Measurements from ENCODE around the gene NDUFC1. TPM values are rescaled to one million over a fixed set of nuclear protein-coding genes. Genes with fewer than 3 reads are reported as not detected.

The NDUFC1 gene
- 91.6 and 111 TPM in 2 replicates for total RNA-seq
- polyA plus RNA-seq, result 316 and 324 TPM in 2 replicates

- H3K36me3 ChIP-seq, result peaks cover 4% of the 10 kb centered on the region
- peaks cover 17% of the 10 kb centered on the region for H3K4me1 ChIP-seq (ENCODE audit: low read depth)
- H3K27me3 ChIP-seq, result no peaks in the 10 kb centered on the region
- peak; percentile 15 for TF ChIP-seq CTCF (IDR thresholded peaks at IDR 0.05; ENCODE audit: low read depth, low read length)
- H3K27ac ChIP-seq, result peak within 1 kb of the TSS; percentile 96
- peak within 1 kb of the TSS; percentile 82 for H3K4me3 ChIP-seq
- DNase-seq (ENCODE audit: low read depth in 1 of 2, low spot score in 1 of 2), result peak; percentile 50 to 58
- no peaks in the 10 kb centered on the region for H3K9me3 ChIP-seq (ENCODE audit: low read depth)
Observed at GRCh38 chr4:139301821-139302611, at the start of gene NDUFC1. NDUFC1 (minus strand) TSS chr4:139302477; CDS start chr4:139295798, 6,679 bp downstream.

GRCh38 chr4:139337612-139338011, 35.3 kb upstream of the NDUFC1 start:
- DNase-seq (ENCODE audit: low read depth in 1 of 2, low spot score in 1 of 2), result peak in 1 of 2 donors; percentile 9
- Histone ChIP-seq H3K27ac (no peak overlapping the region), H3K27me3 (no peaks in the 10 kb centered on the region), H3K4me1 (ENCODE audit: low read depth) (no peaks in the 10 kb centered on the region), H3K36me3 (peaks cover 9% of the 10 kb centered on the region), H3K4me3 (no peak overlapping the region), H3K9me3 (ENCODE audit: low read depth) (no peaks in the 10 kb centered on the region)
- no peak for TF ChIP-seq CTCF (IDR thresholded peaks at IDR 0.05; ENCODE audit: low read depth, low read length)

DNA sequence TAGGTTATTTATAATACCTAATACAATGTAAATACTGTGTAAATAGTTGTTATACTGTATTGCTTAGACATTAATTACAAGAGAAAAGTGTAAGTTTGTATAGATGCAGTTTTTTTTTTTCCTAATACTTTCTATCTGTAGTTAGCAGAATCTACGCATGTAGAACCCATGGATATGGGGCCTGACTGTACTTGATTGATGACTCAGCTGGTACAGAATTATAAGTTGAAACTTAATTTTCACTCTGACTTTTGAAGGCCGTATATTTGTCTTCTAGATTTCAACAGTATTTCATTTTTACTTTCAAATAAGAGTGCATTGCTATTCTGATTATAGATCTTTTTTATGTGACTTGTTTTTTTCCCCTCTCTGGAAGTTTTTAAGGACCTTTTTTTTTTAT, 30.8 kb upstream of the NDUFC1 start:
- TF ChIP-seq CTCF (IDR thresholded peaks at IDR 0.05; ENCODE audit: low read depth, low read length), result no peak
- DNase-seq (ENCODE audit: low read depth in 1 of 2, low spot score in 1 of 2), result no peak
- Histone ChIP-seq H3K36me3 (peaks cover 3% of the 10 kb centered on the region), H3K9me3 (ENCODE audit: low read depth) (no peaks in the 10 kb centered on the region), H3K27ac (no peak overlapping the region), H3K4me1 (ENCODE audit: low read depth) (no peaks in the 10 kb centered on the region), H3K27me3 (no peaks in the 10 kb centered on the region), H3K4me3 (no peak overlapping the region)

GRCh38 chr4:139331185-139331584, 28.9 kb upstream of the NDUFC1 start:
- no peak overlapping the region for H3K4me3 ChIP-seq
- no peaks in the 10 kb centered on the region for H3K4me1 ChIP-seq (ENCODE audit: low read depth)
- H3K36me3 ChIP-seq, result no peaks in the 10 kb centered on the region
- no peaks in the 10 kb centered on the region for H3K27me3 ChIP-seq
- TF ChIP-seq CTCF (IDR thresholded peaks at IDR 0.05; ENCODE audit: low read depth, low read length), result no peak
- no peak overlapping the region for H3K27ac ChIP-seq
- no peaks in the 10 kb centered on the region for H3K9me3 ChIP-seq (ENCODE audit: low read depth)
- peak in 1 of 2 donors; percentile 14 for DNase-seq (ENCODE audit: low read depth in 1 of 2, low spot score in 1 of 2)

DNA sequence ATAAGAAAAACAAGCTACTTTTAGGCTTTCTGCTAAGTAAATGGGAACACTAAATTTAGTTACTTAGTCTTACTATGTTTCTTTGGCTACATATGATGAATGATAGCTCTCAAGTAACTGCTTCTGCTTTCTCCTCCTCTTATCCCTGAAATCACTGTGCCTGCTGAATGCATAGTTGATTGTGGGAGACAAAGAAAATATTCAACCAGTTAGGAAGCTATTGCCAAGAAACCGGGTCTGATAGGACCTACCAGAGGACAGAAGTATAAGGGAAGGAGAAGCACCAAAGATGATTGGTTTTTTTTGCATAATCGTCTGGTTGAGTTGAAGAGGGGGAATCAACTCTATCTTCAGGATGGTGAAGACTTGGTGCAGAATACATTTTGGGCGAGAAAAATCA, 28.0 kb upstream of the NDUFC1 start:
- no peak for DNase-seq (ENCODE audit: low read depth in 1 of 2, low spot score in 1 of 2)
- H3K27ac ChIP-seq, result no peak overlapping the region
- H3K27me3 ChIP-seq, result no peaks in the 10 kb centered on the region
- no peaks in the 10 kb centered on the region for H3K36me3 ChIP-seq
- TF ChIP-seq CTCF (IDR thresholded peaks at IDR 0.05; ENCODE audit: low read depth, low read length), result no peak
- H3K9me3 ChIP-seq (ENCODE audit: low read depth), result no peaks in the 10 kb centered on the region
- no peaks in the 10 kb centered on the region for H3K4me1 ChIP-seq (ENCODE audit: low read depth)
- H3K4me3 ChIP-seq, result no peak overlapping the region
